Transverse colon (tissue), 4 donors: ENCODE measurements around the gene TUBD1.
"Not testable (repeated sequence)": the region's sequence is repeated elsewhere in the genome, so short reads cannot be mapped to it uniquely, and the experiment has no call there.

Experiments used
- CTCF ChIP-seq, 5 experiments: fragments of 200-600 bp in 3 of 5; fragments of 450-650 bp in 2 of 5; sonication (generic) in 3 of 5; IDR thresholded peaks; 1 replicate in 2 of 5; 2 replicates in 3 of 5; pipeline ENCODE4 v1.5.1; 2016 to 2017; ENCODE audit warnings: antibody characterized with exemption in 5 of 5, inconsistent platforms in 3 of 5, mild to moderate bottlenecking in 2 of 5, moderate library complexity in 1 of 5
- EP300 ChIP-seq: sonication (generic); formaldehyde crosslinking; IDR thresholded peaks from one replicate; pipeline ENCODE4 v1.6.1; 2017; ENCODE audit warnings: antibody characterized with exemption, low read depth
- POLR2A ChIP-seq: fragments of 450-650 bp; IDR thresholded peaks from one replicate; pipeline ENCODE4 v1.6.1; 2016; ENCODE audit warnings: antibody characterized with exemption, mild to moderate bottlenecking, moderate library complexity
- POLR2AphosphoS5 ChIP-seq, 3 donors: sonication (generic); formaldehyde crosslinking; IDR thresholded peaks; one replicate each; pipeline ENCODE4 v1.6.1; 2016; ENCODE audit warnings: antibody characterized with exemption in 3 of 3

- not testable (repeated sequence) for TF ChIP-seq POLR2A; CTCF (IDR thresholded peaks at IDR 0.05); EP300; POLR2AphosphoS5 (IDR thresholded peaks at IDR 0.05)
Observed at GRCh38 chr17:59930121-59930520, 37.4 kb upstream of the TUBD1 start.
